Stimulated activated CD8-positive, alpha-beta memory T cell treated with anti-CD3 and anti-CD28 coated beads, Interleukin-7, amount 100 ng/mL, for 1 hour (primary cell): ENCODE measurements around the gene MAGI2.

ENCODE experiments used
- DNase-seq, 2 donors: peaks; one replicate each; pipeline ENCODE4 v3.0.0-alpha.2; 2020; ENCODE audit warnings: low read depth in 2 of 2

MAGI2 gene

DNA sequence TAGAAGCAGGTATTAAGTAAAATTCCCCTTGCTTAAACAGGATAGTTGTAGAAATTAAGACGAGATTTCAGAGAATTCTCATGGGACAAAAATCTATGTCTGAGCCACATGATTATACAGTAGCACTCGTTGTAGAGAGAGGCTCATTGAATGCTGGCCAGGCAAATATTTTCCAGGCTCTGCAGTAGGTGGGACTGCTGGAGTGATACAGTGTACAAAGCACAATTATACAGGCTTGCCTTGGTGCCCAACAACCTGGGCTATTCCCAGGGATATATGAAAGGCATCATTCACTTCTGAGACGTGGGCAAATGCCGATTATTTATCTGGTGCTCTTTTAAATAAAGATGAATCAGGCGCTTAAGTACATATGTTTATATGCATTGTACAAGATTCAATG, 1274.3 kb downstream of the MAGI2 start:
- no peak for DNase-seq

DNA sequence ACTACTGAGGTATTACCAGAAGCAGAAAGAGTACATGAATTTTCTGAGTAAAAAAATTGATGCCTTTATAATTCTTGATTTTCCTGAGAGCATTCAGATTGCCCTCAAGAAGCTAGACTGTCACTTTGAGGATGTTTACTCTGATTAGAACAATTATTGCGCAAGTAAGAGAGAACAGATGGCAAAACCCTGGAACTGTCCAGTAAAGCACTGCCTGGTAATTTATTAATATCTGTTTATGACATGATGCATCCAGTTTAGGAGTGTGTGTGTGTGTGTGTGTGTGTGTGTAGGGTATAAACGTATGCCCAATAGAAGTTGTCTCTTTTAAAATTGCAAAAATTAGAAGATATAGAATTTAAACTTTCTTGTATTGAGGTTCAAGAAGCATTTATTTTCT, 1275.1 kb downstream of the MAGI2 start:
- no peak for DNase-seq

DNA sequence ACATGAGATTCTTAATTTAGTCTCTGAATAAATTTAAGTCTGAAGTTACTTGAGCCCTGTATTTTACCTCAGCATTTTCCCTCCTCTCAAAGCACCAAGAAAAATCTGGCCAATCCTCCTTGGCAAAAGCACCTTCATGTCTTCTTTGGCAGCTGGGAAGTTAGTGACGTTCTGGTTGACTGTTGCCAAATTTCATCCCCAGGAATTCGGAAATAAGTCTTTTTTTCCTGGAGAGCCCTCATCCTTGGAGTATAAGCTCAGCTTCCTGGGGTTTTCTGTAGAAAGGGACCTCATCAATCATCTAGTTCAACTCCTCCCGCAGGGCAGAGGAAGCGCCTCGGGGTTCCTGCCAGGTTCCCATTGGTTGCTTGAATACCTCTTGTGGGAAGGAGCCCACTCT, 1277.3 kb downstream of the MAGI2 start:
- DNase-seq: no peak

DNA sequence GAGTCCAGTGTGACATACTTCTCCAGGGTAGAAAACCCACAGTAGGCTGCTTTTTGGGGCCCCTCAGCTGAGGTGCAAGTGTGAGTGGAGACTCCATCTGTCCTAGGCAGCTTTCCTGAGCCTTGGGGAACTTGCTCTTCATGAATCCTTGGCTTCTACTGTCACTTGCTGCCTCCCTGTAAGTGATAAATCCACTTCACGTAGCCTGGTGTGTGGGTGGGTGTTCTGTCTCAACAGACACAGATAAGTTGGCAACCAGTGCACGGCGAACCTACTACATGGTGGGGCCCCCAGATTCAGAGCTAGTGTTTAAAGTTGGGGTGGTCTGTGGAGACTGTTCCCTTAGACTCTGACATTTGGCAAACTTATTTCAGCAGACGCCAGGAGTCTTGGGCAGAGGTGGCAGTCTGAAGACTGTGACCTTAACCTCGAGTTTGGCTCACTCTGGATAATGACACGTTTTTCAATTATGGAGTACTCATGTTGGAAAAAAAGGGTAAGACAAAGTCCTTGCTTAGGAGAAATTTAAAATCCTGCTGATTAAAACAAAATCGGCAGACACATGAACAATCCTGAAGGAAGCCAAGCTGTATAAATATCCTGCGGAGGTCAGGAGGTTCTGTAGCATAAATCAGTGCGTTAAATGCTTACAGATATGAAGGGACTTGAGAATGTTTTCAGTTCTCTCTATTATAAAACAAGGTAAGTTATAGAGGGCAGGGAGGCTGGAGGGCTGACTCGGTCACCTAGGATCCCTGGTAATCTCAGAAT, 1278.0 kb downstream of the MAGI2 start:
- DNase-seq: no peak

- DNase-seq: no peak
Observed at GRCh38 chr7:78173666-78174065, 1279.8 kb downstream of the MAGI2 start.

GRCh38 chr7:78172933-78173591, 1280.4 kb downstream of the MAGI2 start:
- DNase-seq: no peak

GRCh38 chr7:78172267-78172757, 1281.2 kb downstream of the MAGI2 start:
- no peak for DNase-seq

DNA sequence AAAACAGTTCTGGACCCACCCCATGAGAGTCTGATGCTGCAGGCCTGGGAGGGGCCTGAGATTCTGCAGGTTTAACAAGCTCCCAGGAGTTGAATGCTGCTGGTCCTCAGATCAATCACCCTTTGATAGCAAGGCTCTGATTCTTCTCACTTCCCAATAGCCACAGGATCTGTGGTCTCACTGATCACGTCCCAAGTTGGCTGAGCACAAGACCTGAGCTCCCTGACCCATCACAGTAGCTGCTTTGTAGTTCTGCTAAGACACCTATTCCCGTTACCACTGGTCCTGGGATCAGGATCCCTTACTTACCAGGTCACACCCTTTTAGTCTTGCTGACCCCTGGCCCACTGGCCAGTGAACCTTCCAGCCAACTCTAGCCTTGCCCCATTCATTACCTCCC, 1282.1 kb downstream of the MAGI2 start:
- DNase-seq: no peak

DNA sequence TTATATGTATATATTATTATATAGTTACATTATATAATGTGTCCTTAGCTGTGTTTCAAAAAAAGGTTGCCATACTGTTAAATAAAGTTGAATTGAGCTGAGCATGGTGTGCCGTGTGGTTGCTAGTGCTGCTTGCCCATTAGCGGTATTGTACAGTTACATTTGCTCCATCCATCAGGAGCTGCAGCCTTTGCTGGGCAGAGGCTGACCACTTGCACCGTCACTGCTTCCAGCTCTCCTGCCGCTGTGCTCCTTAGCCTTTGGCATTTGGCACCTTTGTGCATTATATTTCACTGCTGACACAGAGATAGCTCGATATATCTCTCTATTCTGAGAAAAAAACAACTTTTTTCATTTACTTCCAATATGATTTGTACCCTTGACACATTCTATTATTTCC, 1282.7 kb downstream of the MAGI2 start:
- no peak for DNase-seq

DNA sequence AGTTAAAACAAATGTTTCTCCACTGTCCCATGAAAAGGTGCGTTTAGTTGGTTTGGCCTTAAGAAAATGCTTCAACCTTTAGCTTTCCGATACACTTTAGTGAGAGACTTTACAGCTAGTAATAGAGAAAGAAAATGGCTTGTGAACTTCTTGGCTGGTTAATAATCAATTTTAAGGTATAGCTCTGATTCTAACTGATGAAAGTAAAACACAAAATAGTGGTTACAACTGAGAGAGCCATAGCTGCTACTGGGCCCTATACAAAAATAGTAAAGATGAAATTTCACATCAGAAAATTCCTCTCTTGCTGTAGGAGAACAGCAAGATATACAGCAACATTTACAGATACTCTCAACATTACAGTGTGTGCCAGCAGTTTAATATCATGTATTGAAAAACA, 1283.5 kb downstream of the MAGI2 start:
- no peak for DNase-seq

- DNase-seq: no peak
Observed at GRCh38 chr7:78168865-78169264, 1284.6 kb downstream of the MAGI2 start.

GRCh38 chr7:78167860-78168259, 1285.6 kb downstream of the MAGI2 start:
- DNase-seq: no peak

DNA sequence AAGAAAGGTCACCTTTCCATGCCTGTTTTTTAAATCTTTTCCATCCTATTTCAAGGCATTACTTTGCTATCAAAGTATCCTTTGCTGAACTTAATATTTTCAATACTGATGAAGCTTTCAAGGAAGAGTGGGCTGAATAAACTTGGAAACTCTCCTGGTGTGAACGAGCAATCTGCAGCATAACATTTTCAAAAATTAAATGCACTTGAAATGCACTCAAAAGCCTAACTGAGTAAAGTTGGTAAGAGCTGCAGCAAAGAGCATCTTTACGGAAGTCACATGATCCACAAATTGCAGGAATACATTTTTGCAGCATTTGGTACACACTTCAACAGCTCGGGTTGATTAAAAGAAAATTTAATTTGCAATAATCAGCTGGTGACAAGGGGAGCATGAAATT, 1287.6 kb downstream of the MAGI2 start:
- no peak for DNase-seq

DNA sequence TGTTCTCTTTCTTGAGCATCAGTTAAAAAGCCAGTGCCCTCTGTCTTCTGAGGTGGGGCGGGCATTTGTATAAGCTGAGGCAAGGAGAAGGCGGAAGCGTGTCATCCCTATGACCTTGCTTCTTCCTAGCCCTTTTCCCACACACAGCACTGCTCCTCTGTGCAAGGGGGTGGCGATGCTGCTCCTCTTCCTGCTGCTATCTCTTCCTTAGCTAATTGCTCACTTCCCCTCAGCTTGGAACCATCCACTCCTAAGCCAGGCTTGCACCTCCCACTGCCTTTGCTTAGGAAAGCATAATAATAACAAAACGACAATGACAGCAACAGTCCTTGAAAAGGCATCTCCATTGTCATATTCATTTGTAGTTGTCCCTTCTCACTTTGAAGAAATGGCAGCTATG, 1288.0 kb downstream of the MAGI2 start:
- no peak for DNase-seq

DNA sequence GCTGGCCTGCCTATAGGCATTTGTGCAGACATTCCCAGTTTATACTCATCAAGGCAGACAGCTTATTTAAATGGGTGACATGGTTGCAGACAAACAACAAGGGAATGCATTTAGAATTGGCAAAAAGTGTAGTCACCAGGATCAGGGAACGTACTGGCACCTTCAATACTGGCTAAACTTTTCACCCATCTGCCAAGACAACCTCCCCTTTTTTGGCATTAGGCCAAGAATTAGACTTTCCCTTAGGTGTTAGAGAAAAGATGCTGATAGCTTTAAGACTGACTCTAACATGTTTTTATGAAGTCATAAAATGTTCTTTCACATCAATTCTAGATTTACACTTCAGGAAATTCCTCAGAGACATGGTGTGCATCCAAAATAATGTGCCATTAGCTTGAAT, 1289.0 kb downstream of the MAGI2 start:
- no peak for DNase-seq

- no peak for DNase-seq
Observed at GRCh38 chr7:78161781-78162180, 1291.7 kb downstream of the MAGI2 start.

- DNase-seq: no peak
Observed at GRCh38 chr7:78159545-78159944, 1293.9 kb downstream of the MAGI2 start.

GRCh38 chr7:78153285-78153684, 1300.2 kb downstream of the MAGI2 start:
- DNase-seq: no peak

GRCh38 chr7:78151229-78151628, 1302.2 kb downstream of the MAGI2 start:
- no peak for DNase-seq

DNA sequence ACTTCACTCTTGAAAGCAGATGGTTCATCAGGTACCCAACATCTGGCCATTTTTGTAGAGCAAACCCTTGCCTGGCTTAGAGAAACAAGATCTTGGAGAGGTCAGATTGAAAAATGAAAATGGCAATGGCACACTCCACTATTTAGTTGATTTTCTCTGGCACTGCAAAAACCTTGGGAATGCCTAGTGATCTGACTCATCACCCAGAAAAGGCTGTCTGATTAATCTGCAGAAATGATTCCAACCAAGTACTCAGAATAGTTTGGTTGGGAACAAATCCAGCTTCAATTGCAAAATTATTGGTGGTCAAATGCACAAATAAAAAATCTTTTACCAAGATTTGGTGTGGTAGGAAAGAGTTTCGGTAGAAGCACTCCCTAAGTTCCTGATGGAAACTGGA, 1303.7 kb downstream of the MAGI2 start:
- DNase-seq: no peak

DNA sequence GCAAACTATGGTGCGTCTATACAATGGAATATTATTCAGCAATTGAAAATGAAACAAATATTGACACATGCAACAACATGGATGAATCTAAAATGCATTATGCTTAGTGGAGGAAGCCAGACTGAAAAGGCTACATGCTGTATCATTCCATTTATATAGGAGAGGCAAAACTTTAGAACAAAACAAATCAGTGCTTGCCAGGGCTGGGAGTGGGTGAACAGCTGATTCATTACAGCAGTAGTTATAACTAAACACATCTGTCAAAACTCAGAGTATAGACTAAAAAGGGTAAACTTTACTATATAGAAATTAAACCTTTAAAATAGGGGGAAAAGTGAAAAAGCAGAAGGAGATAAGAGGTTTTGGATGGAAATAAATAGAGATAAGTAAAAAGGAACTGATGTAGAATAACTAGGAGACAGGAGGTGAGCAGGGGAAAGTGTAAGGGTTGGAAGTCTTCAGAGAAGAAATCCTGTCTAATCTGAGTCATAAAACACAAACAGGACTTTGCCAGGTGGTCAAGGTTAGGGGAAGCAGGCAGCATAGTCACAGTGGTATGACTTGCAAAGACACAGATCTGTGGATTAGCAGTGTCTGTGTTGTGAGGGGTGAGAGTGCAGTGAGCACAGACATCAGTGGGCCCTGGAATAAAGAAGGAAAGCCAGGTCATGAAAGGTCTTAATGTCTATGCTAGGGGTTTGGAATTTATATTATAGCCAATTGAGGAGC, 1305.1 kb downstream of the MAGI2 start:
- DNase-seq: no peak

DNA sequence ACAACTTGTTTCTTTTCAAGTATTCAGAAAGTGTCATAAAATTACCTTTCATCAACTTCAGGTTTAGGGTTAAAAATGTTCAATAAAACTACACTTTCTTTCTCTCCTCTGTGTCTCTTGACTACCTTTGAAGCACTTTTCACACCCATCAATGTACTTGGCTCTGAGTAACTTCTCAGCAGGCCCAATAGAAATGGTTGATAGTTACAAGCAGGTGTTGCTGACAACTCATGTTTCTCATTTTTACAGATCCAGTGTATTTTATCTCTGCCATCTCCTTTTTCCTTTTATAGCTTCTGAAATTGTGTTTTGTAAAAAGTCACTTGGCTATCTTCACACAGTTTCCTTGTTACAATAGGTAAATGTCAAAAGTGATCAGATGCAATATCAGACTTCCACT, 1306.9 kb downstream of the MAGI2 start:
- DNase-seq: no peak

- DNase-seq: no peak
Observed at GRCh38 chr7:78143661-78144060, 1309.8 kb downstream of the MAGI2 start.
